NT2/D1 (cell line): ENCODE results near the gene AIFM1.

Source experiments
- SUZ12 ChIP-seq: IDR thresholded peaks from 2 replicates; pipeline ENCODE4 v1.6.1; 2011; ENCODE audit not compliant: insufficient read length, insufficient read depth; ENCODE audit errors: extremely low read depth
- YY1 ChIP-seq: IDR thresholded peaks from 2 replicates; pipeline ENCODE4 v1.6.1; 2011; ENCODE audit not compliant: insufficient read length, insufficient read depth
- ZNF274 ChIP-seq: IDR thresholded peaks from 2 replicates; pipeline ENCODE4 v1.6.1; 2011; ENCODE audit warnings: mild to moderate bottlenecking, low read depth, low read length

GRCh38 chrX:130158311-130158710 is 7.3 kb downstream of the AIFM1 start:
- TF ChIP-seq YY1 (no peak), SUZ12 (no peak), ZNF274 (no peak)
